Ishikawa (cell line): ENCODE measurements around the gene GDF2.

Experiments used
- RAD21 ChIP-seq: IDR thresholded peaks from 2 replicates; pipeline ENCODE4 v1.6.1; 2012; ENCODE audit warnings: low read depth
- TAF1 ChIP-seq: IDR thresholded peaks from 2 replicates; pipeline ENCODE4 v1.6.1; 2012; ENCODE audit warnings: low read depth, mild to moderate bottlenecking
- TF ChIP-seq, protein P1 (sequence below): IDR thresholded peaks from 2 replicates; pipeline ENCODE4 v1.6.1; 2012; ENCODE audit warnings: low read depth, mild to moderate bottlenecking

DNA sequence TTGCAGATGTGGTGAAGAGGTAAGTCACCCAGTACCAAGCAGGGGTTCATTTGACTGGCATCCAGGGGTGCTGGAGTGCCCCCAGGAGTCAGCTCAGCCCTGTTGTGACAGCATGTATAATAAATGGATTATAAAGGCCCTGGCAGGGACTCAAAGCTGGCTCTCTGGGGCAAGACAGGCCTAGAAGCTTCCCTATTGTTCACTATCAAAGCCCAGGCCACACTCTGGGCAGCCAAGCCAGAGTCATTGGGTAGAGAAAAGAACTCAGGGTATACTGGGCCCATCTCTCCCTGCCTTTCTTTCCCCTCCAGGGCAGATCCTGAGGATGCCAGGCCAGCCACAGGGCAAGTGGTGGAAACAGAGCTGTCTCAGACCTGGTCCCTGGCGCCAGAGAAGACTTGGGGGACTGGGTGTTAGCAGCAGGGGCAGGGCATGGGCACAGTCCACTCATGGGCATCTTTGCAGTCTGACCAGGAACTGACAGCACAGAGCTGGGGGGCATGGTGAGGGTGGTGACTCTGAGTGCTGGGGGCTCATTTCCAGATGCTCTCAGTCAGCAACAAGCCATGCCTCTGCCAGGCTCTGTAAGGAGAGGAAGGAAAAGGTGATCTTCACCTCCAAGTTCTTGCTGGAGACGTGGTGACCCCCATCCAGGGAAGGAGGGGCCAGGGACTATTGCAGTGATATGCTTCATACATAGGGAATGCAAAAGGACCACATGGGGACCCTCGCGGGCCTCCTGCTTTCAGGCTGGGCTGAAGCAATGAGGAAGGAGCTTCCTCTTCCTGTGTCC is 37.6 kb downstream of the GDF2 start:
- TF ChIP-seq, protein P1, sequence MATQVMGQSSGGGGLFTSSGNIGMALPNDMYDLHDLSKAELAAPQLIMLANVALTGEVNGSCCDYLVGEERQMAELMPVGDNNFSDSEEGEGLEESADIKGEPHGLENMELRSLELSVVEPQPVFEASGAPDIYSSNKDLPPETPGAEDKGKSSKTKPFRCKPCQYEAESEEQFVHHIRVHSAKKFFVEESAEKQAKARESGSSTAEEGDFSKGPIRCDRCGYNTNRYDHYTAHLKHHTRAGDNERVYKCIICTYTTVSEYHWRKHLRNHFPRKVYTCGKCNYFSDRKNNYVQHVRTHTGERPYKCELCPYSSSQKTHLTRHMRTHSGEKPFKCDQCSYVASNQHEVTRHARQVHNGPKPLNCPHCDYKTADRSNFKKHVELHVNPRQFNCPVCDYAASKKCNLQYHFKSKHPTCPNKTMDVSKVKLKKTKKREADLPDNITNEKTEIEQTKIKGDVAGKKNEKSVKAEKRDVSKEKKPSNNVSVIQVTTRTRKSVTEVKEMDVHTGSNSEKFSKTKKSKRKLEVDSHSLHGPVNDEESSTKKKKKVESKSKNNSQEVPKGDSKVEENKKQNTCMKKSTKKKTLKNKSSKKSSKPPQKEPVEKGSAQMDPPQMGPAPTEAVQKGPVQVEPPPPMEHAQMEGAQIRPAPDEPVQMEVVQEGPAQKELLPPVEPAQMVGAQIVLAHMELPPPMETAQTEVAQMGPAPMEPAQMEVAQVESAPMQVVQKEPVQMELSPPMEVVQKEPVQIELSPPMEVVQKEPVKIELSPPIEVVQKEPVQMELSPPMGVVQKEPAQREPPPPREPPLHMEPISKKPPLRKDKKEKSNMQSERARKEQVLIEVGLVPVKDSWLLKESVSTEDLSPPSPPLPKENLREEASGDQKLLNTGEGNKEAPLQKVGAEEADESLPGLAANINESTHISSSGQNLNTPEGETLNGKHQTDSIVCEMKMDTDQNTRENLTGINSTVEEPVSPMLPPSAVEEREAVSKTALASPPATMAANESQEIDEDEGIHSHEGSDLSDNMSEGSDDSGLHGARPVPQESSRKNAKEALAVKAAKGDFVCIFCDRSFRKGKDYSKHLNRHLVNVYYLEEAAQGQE, result no peak
- TF ChIP-seq RAD21, result no peak
- no peak for TF ChIP-seq TAF1
